ENCODE results near the gene BIRC5. TPM values are rescaled to one million over a fixed set of nuclear protein-coding genes. Genes with fewer than 3 reads are reported as not detected.

The BIRC5 gene
- total RNA-seq, 1 donor: 31.8 TPM

DNA sequence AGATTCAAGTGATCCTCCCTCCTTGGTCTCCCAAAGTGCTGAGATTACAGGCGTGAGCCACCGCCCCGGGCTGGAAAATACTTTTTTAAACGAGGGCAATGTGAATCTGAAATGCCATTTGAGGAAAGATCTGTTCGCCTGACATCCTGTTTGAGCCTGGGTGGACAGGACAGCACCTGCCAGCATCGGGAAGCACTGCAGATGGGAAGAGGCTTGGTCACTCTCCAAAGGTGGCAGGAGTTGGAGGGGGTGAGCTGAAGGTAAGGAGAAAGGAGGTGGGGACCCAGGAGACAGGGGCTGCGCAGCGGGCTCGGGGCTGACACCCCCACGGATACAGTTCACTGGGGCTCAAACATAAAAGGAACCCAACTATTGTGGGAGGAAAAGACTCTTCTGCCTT is 3.9 kb upstream of the BIRC5 start:
- TF ChIP-seq, protein P1, sequence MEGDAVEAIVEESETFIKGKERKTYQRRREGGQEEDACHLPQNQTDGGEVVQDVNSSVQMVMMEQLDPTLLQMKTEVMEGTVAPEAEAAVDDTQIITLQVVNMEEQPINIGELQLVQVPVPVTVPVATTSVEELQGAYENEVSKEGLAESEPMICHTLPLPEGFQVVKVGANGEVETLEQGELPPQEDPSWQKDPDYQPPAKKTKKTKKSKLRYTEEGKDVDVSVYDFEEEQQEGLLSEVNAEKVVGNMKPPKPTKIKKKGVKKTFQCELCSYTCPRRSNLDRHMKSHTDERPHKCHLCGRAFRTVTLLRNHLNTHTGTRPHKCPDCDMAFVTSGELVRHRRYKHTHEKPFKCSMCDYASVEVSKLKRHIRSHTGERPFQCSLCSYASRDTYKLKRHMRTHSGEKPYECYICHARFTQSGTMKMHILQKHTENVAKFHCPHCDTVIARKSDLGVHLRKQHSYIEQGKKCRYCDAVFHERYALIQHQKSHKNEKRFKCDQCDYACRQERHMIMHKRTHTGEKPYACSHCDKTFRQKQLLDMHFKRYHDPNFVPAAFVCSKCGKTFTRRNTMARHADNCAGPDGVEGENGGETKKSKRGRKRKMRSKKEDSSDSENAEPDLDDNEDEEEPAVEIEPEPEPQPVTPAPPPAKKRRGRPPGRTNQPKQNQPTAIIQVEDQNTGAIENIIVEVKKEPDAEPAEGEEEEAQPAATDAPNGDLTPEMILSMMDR (IDR thresholded peaks at IDR 0.05; ENCODE audit: insufficient read depth, low read length): no peak
- no peak for DNase-seq (ENCODE audit: low read depth)
- no peak overlapping the region for H3K4me3 ChIP-seq (ENCODE audit: low read depth, low read length)

DNA sequence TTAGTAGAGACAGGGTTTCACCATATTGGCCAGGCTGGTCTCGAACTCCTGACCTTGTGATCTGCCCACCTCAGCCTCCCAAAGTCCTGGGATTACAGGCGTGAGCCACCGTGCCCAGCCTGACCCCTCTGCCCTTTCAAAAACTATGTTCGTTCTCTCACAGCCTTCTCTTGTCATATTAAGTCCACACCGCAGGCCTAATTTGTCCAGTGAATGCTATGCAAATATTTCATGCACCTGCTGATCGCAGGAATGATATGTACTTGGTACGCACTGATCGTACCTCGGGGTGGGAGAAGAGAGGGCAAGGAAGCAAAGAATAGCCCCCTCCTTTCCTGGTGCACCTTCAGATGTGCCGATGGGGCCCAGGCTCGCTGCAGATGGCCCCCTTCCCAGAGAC is 3.0 kb upstream of the BIRC5 start:
- TF ChIP-seq, protein P1 (IDR thresholded peaks at IDR 0.05; ENCODE audit: insufficient read depth, low read length): no peak
- no peak overlapping the region for H3K4me3 ChIP-seq (ENCODE audit: low read depth, low read length)
- no peak for DNase-seq (ENCODE audit: low read depth)

DNA sequence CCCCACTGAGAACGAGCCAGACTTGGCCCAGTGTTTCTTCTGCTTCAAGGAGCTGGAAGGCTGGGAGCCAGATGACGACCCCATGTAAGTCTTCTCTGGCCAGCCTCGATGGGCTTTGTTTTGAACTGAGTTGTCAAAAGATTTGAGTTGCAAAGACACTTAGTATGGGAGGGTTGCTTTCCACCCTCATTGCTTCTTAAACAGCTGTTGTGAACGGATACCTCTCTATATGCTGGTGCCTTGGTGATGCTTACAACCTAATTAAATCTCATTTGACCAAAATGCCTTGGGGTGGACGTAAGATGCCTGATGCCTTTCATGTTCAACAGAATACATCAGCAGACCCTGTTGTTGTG is 631 bp downstream of the BIRC5 start:
- peak overlapping the region; percentile 81 for H3K4me3 ChIP-seq (ENCODE audit: low read depth, low read length)
- TF ChIP-seq, protein P1 (IDR thresholded peaks at IDR 0.05; ENCODE audit: insufficient read depth, low read length): no peak
- DNase-seq (ENCODE audit: low read depth): no peak

DNA sequence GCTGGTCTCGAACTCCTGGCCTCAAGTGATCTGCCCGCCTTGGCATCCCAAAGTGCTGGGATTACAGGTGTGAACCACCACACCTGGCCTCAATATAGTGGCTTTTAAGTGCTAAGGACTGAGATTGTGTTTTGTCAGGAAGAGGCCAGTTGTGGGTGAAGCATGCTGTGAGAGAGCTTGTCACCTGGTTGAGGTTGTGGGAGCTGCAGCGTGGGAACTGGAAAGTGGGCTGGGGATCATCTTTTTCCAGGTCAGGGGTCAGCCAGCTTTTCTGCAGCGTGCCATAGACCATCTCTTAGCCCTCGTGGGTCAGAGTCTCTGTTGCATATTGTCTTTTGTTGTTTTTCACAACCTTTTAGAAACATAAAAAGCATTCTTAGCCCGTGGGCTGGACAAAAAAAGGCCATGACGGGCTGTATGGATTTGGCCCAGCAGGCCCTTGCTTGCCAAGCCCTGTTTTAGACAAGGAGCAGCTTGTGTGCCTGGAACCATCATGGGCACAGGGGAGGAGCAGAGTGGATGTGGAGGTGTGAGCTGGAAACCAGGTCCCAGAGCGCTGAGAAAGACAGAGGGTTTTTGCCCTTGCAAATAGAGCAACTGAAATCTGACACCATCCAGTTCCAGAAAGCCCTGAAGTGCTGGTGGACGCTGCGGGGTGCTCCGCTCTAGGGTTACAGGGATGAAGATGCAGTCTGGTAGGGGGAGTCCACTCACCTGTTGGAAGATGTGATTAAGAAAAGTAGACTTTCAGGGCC is 5.5 kb downstream of the BIRC5 start:
- H3K4me3 ChIP-seq (ENCODE audit: low read depth, low read length): no peak overlapping the region
- no peak for DNase-seq (ENCODE audit: low read depth)
- TF ChIP-seq, protein P1 (IDR thresholded peaks at IDR 0.05; ENCODE audit: insufficient read depth, low read length): no peak

DNA sequence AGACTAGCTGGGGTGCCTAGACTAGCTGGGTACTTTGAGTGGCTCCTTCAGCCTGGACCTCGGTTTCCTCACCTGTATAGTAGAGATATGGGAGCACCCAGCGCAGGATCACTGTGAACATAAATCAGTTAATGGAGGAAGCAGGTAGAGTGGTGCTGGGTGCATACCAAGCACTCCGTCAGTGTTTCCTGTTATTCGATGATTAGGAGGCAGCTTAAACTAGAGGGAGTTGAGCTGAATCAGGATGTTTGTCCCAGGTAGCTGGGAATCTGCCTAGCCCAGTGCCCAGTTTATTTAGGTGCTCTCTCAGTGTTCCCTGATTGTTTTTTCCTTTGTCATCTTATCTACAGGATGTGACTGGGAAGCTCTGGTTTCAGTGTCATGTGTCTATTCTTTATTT is 9.0 kb downstream of the BIRC5 start:
- TF ChIP-seq, protein P1 (IDR thresholded peaks at IDR 0.05; ENCODE audit: insufficient read depth, low read length): no peak
- no peak for DNase-seq (ENCODE audit: low read depth)

DNA sequence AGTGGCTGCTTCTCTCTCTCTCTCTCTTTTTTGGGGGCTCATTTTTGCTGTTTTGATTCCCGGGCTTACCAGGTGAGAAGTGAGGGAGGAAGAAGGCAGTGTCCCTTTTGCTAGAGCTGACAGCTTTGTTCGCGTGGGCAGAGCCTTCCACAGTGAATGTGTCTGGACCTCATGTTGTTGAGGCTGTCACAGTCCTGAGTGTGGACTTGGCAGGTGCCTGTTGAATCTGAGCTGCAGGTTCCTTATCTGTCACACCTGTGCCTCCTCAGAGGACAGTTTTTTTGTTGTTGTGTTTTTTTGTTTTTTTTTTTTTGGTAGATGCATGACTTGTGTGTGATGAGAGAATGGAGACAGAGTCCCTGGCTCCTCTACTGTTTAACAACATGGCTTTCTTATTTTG is 9.7 kb downstream of the BIRC5 start:
- TF ChIP-seq, protein P1 (IDR thresholded peaks at IDR 0.05; ENCODE audit: insufficient read depth, low read length): no peak
- no peak for DNase-seq (ENCODE audit: low read depth)
- no peak overlapping the region for H3K4me3 ChIP-seq (ENCODE audit: low read depth, low read length)

More for the DNA sequence above, 9.0 kb downstream of the BIRC5 start:
- H3K4me3 ChIP-seq (ENCODE audit: low read depth, low read length): no peak overlapping the region

All from fibroblast of the aortic adventitia (primary cell).